ENCODE results near the gene RNASE7.
"Not testable (repeated sequence)": the region's sequence is repeated elsewhere in the genome, so short reads cannot be mapped to it uniquely, and the experiment has no call there.

The RNASE7 gene

DNA sequence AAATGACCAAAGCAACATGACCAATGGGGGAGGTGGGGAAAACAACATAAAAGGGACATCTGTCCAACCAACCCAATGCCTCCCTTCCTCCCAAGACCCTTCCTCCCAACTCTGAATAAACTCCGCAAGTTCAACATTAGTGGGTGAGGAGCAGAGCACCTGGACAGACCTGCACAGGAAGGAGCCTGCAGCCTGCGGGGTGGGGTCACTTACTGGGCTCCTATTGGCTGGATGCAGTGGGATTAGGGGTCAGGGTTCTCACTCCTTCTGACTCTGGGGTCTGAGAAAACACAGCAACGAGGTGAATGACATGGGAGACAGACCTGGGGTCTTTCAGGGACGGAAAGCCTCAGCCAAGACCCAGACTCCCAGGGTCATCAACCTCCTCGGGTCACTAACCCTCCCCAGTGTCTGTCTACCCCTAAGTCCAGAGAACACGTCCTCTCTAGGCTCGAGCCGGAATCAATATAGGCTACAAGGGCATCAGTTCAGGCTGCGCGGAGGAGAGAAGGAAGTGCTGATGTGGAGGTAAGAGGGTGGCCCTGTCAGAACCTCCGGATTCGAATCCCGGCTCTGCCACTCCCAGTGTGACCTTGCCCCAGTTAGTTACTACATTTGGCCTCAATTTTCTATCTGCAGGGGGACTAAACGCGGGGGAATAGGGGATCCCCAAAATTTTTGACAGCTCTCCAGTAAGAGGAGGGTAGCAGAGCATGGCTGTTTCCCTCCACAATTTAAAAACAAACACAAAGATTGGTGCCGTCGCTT, 18.2 kb upstream of the RNASE7 start:
- peak; percentile 53 for DNase-seq

- peak; percentile 90 for DNase-seq
These were observed 17.4 kb upstream of the RNASE7 start, which contains the start of gene NDRG2 for GRCh38 chr14:21024585-21025370. TSS of gene NDRG2 (minus strand) at chr14:21025061. CDS start at chr14:21023315, 1,746 bp downstream.

DNA sequence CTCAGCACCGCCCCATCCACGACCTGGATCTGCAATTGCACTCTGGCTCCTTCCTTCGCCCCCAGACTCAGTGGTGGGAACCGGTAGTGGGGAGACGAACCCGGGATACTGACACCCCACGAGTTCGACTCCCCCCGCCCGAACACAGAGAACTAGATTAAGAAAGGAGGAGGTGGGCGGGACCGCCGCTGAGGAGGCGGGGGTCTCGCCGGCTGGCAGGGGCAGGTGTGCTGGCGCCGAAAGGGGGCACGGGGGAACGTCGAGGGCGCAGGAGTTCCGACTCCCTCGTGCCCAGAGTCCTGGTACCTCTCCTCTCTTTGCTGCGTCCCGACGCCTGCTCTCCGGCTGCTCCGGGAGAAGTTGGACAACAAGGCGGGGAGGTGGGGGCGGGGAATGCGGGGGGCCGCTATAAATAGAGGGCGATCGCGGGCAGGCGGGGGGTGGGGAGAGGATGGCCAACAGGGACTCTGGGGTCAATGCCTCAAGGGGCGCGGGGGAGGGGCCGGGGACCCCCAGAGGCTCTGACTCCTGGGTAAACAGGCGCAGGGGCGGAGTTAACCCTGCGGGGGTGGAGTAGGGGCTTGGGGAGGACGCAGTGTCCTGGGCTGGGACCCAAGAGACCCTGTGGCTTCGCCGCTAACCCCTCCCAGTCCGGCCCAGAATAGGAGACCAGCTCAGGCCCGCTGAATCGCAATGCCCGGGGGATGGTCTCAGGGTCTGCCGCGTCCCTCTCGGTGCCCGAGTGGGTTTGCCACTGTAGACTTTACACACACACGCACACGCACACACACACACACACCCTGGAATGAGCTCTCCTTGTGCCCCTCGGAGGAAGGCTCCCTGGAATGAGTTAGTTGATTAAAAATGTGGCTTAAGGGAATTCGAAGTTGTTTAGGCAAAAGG, 16.5 kb upstream of the RNASE7 start:
- DNase-seq, result no peak

- no peak for DNase-seq
These were observed 15.7 kb upstream of the RNASE7 start for GRCh38 chr14:21026274-21026987.

DNA sequence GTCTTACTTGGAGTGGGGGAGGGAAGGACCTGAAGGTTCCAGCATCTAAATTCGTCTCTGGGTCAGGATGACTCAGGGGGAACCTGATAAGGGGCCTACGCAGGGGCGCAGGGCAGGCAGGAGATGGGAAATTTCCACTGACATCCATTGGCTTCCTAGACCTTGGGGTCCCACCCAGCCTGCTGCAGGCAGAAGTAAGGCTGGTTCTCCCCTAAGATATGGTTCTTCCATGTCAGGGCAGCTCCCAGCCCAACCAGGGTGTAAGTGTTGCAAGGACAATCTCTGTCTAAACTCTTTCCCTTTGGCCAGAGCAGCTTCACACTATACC, 15.2 kb upstream of the RNASE7 start:
- no peak for DNase-seq

- DNase-seq, result no peak
These were observed 12.2 kb upstream of the RNASE7 start, which contains the start of gene TPPP2 for GRCh38 chr14:21029917-21030316. TSS of gene TPPP2 (plus strand) at chr14:21030217. CDS start at chr14:21030582, 365 bp downstream.

DNA sequence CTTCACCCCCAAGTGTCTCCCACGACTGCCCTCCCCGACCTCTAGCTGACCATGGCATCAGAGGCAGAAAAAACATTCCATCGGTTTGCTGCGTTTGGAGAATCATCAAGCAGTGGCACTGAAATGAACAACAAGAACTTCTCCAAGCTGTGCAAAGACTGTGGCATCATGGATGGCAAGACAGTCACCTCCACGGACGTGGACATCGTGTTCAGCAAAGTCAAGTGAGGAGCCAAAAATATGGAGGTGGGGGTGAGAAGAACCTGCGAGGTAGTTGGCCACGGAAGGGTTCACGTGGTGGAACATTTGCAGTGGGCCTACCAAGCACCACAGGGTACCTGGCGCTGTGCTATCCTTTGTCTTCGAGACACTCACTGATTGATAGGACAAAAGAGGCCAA, 11.6 kb upstream of the RNASE7 start:
- DNase-seq, result no peak

DNA sequence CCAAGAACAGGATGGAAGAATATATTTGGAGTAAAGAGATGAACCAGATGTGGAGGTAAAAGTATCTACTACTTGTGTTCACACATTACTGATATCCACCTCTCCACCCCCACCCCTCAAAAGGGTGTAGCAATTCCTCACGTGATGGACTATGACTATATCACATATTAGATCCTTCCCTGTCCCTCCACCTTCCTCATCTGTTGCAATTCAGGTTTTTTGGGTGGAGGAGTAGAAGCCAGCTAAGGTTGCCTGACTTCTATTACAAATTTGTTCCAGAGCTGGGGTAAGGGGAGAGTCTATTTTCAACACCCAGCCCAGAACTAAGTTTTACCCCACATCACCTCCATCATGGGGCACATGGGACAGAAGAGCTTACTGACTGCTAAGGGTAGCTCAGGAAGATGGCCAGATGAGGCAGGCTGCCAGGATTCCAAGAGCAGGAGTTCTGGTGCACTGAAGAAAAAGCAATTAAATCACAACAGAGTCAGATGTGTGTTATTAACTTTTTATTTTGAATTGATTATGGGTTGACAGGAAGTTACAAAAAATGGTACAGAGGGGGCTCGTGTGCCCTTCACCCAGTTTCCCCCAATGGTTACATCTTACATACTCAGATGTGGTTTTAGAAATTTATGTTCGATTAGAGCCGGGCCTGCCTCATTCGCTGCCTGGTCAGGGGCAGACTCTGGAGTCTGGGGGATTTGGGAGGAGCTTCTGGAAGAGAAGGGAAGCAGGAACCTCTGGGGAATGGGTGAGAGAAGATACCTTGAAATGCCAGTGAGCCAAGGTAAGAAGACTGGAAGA, 9.6 kb upstream of the RNASE7 start:
- DNase-seq, result no peak

DNA sequence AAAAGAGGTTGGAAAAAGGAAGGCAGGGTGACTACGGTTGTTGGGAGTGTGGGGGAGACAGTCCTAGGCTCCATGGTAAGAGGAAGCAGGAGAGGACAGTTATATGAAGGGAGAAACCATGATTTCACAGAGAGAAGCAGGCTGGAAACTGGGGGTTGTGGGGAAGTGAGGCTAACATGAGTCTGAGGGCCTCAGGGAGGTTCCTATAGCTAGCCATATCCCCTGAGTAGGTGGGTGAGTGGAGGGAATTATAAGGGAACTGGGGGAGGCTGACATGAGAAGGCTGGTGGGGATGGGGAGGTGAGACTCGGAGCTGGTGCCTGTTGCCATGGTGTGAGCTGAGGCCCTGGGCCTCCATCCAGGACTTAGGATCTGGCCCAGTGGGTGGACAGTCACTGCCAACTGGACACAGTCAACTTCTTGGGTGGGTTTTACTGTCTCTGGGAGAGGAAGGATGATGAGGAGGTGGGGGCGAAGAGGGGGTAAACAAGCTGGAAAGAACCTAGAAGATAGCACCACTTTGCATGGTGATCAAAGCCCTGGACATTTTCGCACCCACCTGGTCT, 8.9 kb upstream of the RNASE7 start:
- DNase-seq, result no peak

GRCh38 chr14:21034707-21035106, 7.5 kb upstream of the RNASE7 start, which contains the start of gene RNASE13:
TSS of gene RNASE13 (minus strand) at chr14:21034807. CDS start at chr14:21034288, 519 bp downstream.
- no peak for DNase-seq

- DNase-seq, result no peak
These were observed 5.4 kb upstream of the RNASE7 start for GRCh38 chr14:21036751-21037150.

DNA sequence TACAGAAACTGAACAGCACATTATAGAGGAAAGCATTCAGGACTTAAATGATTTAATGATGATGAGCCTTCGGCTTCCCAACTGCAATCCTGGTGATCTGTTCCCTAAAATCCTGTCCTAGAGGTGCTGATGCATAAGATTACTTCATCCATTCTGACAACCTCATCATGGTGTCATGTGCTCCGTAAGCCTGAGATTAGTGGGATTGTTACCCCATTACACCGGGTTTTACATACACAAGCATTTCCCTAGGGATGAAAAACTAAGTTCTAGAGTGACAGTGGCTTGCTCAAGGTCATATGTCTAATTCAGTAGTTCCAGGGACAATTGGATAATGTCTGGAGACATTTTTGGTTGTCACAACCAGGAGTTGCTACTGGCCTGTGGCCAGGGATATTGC, 5.0 kb upstream of the RNASE7 start:
- no peak for DNase-seq

- no peak for DNase-seq
These were observed 3.4 kb upstream of the RNASE7 start for GRCh38 chr14:21038441-21039422.

GRCh38 chr14:21039585-21040369, 2.4 kb upstream of the RNASE7 start:
- peak; percentile 48 for DNase-seq

DNA sequence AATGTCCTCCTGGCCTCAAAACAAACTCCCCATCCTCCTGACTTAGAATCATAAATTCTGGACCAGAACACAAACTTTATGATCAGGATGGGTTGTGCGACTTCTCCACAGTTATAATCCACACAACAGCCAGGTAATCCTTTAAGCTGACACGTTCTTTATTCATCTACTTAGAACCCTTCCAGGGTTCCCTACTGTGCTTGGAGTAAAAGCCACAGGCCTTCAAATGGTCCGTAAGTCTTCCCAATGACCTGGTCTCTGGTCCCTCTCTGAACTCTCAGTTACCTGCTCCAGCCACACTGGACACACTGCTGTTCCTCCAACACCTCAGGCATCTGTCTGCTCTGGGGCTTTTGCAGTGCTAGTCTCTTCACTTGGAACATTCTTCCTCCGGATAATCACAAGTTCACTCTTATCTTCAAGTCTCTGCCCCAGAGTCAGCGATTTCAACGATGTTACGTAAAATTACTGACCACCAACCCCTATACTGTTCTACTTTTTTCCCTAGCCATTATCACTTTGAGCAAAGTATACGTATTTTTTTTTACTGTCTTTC, 1.7 kb upstream of the RNASE7 start:
- DNase-seq, result no peak

DNA sequence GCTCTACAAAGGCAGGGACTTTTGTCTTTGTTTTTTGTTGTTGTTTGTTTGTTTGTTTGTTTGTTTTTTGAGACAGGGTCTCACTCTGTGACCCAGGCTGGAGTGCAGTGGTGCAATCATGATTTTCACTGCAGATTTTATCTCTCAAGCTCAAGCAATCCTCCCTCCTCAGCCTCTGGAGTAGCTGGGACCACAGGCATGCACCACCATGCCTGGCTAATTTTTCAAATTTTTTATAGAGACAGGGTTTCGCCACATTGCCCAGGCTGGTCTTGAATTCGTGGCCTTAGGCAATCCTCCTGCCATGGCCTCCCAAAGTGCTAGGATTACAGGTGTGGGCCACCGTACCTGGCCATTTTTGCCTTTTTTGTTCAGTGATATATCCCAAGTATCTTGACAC, 1.2 kb upstream of the RNASE7 start:
- not testable (repeated sequence) for DNase-seq

- no peak for DNase-seq
These were observed 756 bp downstream of the RNASE7 start for GRCh38 chr14:21042918-21043317.

DNA sequence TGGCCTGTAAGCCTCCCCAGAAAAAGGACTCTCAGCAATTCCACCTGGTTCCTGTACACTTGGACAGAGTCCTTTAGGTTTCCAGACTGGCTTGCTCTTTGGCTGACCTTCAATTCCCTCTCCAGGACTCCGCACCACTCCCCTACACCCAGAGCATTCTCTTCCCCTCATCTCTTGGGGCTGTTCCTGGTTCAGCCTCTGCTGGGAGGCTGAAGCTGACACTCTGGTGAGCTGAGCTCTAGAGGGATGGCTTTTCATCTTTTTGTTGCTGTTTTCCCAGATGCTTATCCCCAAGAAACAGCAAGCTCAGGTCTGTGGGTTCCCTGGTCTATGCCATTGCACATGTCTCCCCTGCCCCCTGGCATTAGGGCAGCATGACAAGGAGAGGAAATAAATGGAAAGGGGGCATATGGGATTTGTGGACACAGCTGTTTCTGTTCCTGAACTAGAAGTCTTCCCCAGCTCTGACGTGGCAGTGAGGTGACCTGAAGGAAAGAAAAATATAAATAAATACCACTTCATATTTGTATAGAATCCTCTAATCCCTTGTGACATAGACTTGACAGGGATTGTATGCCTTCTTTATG, 1.3 kb downstream of the RNASE7 start:
- DNase-seq, result no peak
